Stimulated activated CD8-positive, alpha-beta memory T cell treated with anti-CD3 and anti-CD28 coated beads, Interleukin-2, amount 100 ng/mL, for 48 hours (primary cell): ENCODE results near the gene UBE3C.
"Not testable (repeated sequence)": the region's sequence is repeated elsewhere in the genome, so short reads cannot be mapped to it uniquely, and the experiment has no call there.

Experiments
- DNase-seq, 2 donors: peaks; one replicate each; pipeline ENCODE4 v3.0.0-alpha.2; 2020; ENCODE audit warnings: low read depth in 2 of 2

The UBE3C gene

GRCh38 chr7:157271315-157271990 is 132.7 kb downstream of the UBE3C start:
- no peak for DNase-seq

- no peak for DNase-seq
Observed at GRCh38 chr7:157271991-157272324, 133.2 kb downstream of the UBE3C start.

- DNase-seq, result no peak
Observed at GRCh38 chr7:157272351-157273207, 133.9 kb downstream of the UBE3C start.

- peak; percentile 42 to 54 for DNase-seq
Observed at GRCh38 chr7:157273208-157274093, 134.7 kb downstream of the UBE3C start.

GRCh38 chr7:157274094-157274634 is 135.4 kb downstream of the UBE3C start:
- DNase-seq, result not testable (repeated sequence)

- no peak for DNase-seq
Observed at GRCh38 chr7:157274991-157275427, 136.3 kb downstream of the UBE3C start.

- DNase-seq, result no peak
Observed at GRCh38 chr7:157276091-157276561, 137.4 kb downstream of the UBE3C start.

- DNase-seq, result no peak
Observed at GRCh38 chr7:157276731-157277562, 138.2 kb downstream of the UBE3C start.

- not testable (repeated sequence) for DNase-seq
Observed at GRCh38 chr7:157277568-157277967, 138.8 kb downstream of the UBE3C start.

GRCh38 chr7:157278167-157278790 is 139.6 kb downstream of the UBE3C start:
- DNase-seq, result no peak

- DNase-seq, result no peak
Observed at GRCh38 chr7:157278791-157279724, 140.3 kb downstream of the UBE3C start.

GRCh38 chr7:157279741-157280215 is 141.1 kb downstream of the UBE3C start:
- DNase-seq, result no peak

GRCh38 chr7:157280216-157280841 is 141.6 kb downstream of the UBE3C start:
- no peak for DNase-seq

GRCh38 chr7:157281221-157281998 is 142.7 kb downstream of the UBE3C start:
- DNase-seq, result no peak

- DNase-seq, result no peak
Observed at GRCh38 chr7:157282141-157282801, 143.5 kb downstream of the UBE3C start.

- no peak for DNase-seq
Observed at GRCh38 chr7:157284229-157285014, 145.7 kb downstream of the UBE3C start.
